Lung (tissue), 12 donors: ENCODE data around the gene HBM. TPM values are rescaled to one million over a fixed set of nuclear protein-coding genes. Genes with fewer than 3 reads are reported as not detected.

Experiments used
- ATAC-seq: fragments of 200-7000 bp; cut with Tn5 transposase; one replicate; pipeline ENCODE4 v1.9.1; 2020; ENCODE audit warnings: moderate number of reproducible peaks; ENCODE audit not compliant: insufficient read depth, low FRiP score
- DNase-seq, 3 donors: peaks; one replicate each; pipeline ENCODE4 v3.0.0-alpha.2; 2013 to 2017
- H3K27ac ChIP-seq, 2 donors: one replicate each; pipeline ENCODE4 v1.5.1; 2013; ENCODE audit warnings: mild to moderate bottlenecking in 2 of 2, moderate library complexity in 2 of 2, control low read depth in 1 of 2, inconsistent platforms in 1 of 2, low read depth in 1 of 2, low read length in 1 of 2
- H3K27me3 ChIP-seq, 3 donors: one replicate each; pipeline ENCODE4 v1.5.1; 2013; ENCODE audit warnings: low read length in 2 of 3; ENCODE audit not compliant: control insufficient read depth in 3 of 3, insufficient read depth in 3 of 3
- H3K36me3 ChIP-seq, 4 donors: one replicate each; pipeline ENCODE4 v1.5.1; 2013; ENCODE audit warnings: low read length in 4 of 4, mild to moderate bottlenecking in 1 of 4, moderate library complexity in 1 of 4; ENCODE audit not compliant: control insufficient read depth in 4 of 4, insufficient read depth in 4 of 4
- H3K4me1 ChIP-seq, 5 donors: one replicate each; pipeline ENCODE4 v1.5.1; 2013; ENCODE audit warnings: low read length in 5 of 5, mild to moderate bottlenecking in 2 of 5, moderate library complexity in 1 of 5; ENCODE audit not compliant: control insufficient read depth in 5 of 5, insufficient read depth in 5 of 5
- H3K4me3 ChIP-seq: one replicate; pipeline ENCODE4 v1.5.1; 2013; ENCODE audit warnings: mild to moderate bottlenecking, control low read depth, moderate library complexity
- H3K9ac ChIP-seq, 2 donors: one replicate each; pipeline ENCODE4 v1.5.1; 2013; ENCODE audit warnings: low read length in 2 of 2, control low read depth in 1 of 2; ENCODE audit not compliant: insufficient read depth in 1 of 2
- H3K9me3 ChIP-seq, 4 donors: one replicate each; pipeline ENCODE4 v1.5.1; 2013; ENCODE audit warnings: low read length in 3 of 4, mild to moderate bottlenecking in 1 of 4, moderate library complexity in 1 of 4; ENCODE audit not compliant: control insufficient read depth in 4 of 4, insufficient read depth in 3 of 4
- WGBS, 2 donors: extraction: QIAGEN DNeasy Blood & Tissue Kit; methylation state at CpG; one replicate each; pipeline ENCODE4 v1.1.7; 2013; 5-methylcytosine and 5-hydroxymethylcytosine counted together
- polyA plus RNA-seq, 2 donors: library from polyadenylated mRNA; stranded (reverse); fragments of 200-250 nt; gene quantifications; one replicate each; pipeline ENCODE4 v1.2.1, GENCODE V29; 2013
- total RNA-seq, 2 donors: library from RNA; depleted of rRNA in 1 of 2; stranded (reverse); fragments of >200 nt in 1 of 2; gene quantifications; one replicate each; pipeline ENCODE4 v1.2.1, GENCODE V29; 2014 to 2021
- TF ChIP-seq, protein P1 (sequence below): IDR thresholded peaks from 2 replicates; pipeline ENCODE4 v1.5.1; 2012; ENCODE audit warnings: mild to moderate bottlenecking; ENCODE audit errors: control extremely low read depth, extremely low read depth
- donor health status: control.
- donor health status: control.
- donor health status: Bipolar disorder and iron deficiency.
- donor health status: healthy.
- donor health status: DM: yes; HTN: yes; CAD: no.

Gene HBM
- total and polyA plus RNA-seq, 4 donors: 0.61 to 45.7 (median 0.73) TPM; not detected in 1

DNA sequence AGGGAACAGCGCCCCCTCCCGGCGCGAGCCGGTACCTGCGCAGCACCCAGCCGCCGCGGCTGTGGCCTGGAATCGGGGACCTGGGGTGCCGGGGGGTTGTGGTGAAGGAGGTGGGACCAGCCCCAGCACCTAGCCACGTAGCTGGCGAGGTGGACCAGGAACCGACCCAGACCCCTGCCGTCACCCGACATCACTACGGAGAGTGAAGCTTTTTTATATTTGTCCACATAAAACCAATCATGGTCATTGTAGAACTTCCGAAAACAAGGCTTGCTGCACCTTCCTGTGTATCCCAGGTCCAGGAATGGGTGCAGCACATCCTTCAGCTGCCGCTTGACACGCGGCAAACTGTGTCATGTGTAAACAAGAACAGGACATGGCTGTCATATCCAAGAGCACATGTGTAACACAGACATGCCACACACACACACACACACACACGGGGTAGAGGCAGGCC is 15.8 kb downstream of the HBM start:
- TF ChIP-seq, protein P1, sequence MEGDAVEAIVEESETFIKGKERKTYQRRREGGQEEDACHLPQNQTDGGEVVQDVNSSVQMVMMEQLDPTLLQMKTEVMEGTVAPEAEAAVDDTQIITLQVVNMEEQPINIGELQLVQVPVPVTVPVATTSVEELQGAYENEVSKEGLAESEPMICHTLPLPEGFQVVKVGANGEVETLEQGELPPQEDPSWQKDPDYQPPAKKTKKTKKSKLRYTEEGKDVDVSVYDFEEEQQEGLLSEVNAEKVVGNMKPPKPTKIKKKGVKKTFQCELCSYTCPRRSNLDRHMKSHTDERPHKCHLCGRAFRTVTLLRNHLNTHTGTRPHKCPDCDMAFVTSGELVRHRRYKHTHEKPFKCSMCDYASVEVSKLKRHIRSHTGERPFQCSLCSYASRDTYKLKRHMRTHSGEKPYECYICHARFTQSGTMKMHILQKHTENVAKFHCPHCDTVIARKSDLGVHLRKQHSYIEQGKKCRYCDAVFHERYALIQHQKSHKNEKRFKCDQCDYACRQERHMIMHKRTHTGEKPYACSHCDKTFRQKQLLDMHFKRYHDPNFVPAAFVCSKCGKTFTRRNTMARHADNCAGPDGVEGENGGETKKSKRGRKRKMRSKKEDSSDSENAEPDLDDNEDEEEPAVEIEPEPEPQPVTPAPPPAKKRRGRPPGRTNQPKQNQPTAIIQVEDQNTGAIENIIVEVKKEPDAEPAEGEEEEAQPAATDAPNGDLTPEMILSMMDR: peak; percentile 88
- no peak for DNase-seq
- no peaks in the 10 kb centered on the region for H3K36me3 ChIP-seq

DNA sequence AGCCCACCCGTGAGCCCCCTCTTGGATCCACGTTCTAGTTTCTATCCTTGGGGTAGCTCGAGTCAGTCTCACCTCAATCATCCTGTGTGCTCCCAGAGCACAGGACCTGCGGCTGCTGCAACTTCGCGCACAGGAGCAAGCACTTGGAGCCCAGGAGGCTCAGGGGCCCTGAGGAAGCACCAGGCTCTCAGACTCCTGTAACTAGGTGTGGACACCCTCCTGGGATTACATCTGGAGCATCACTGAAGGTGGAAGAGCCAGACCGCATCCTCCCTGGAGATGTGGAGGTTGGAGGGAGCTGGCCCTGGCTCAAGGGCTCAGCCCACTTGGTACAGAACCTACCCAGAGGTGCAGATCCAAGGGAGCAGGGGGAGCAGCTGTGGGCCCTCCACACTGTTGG is 17.2 kb downstream of the HBM start:
- Histone ChIP-seq H3K27me3 (peaks cover 0 to 18% (median 16%) of the 10 kb centered on the region in 3 donors), H3K27ac (no peak overlapping the region), H3K36me3 (peaks cover 2 to 8% (median 5%) of the 10 kb centered on the region in 4 donors), H3K9me3 (peaks cover 0 to 2% (median 0%) of the 10 kb centered on the region in 4 donors), H3K4me1 (peaks cover 0 to 14% (median 4%) of the 10 kb centered on the region in 5 donors), H3K4me3 (no peak overlapping the region), H3K9ac (no peak overlapping the region)
- ATAC-seq: no peak
- TF ChIP-seq, protein P1: no peak
- DNase-seq: no peak
- 74 to 87% methylated on average over 7 of the region's 7 CpGs for WGBS, 2 donors

More for the DNA sequence above, 15.8 kb downstream of the HBM start:
- peaks cover 0 to 28% (median 25%) of the 10 kb centered on the region in 3 donors for H3K27me3 ChIP-seq
- H3K4me3 ChIP-seq: no peak overlapping the region
- H3K9ac ChIP-seq: no peak overlapping the region
- H3K9me3 ChIP-seq: peaks cover 0 to 2% (median 0%) of the 10 kb centered on the region in 4 donors
- 8 to 9% methylated on average over 21 to 22 of the region's 22 CpGs for WGBS, 2 donors
- H3K27ac ChIP-seq: no peak overlapping the region
- H3K4me1 ChIP-seq: peaks cover 0 to 14% (median 4%) of the 10 kb centered on the region in 5 donors
- ATAC-seq: no peak

DNA sequence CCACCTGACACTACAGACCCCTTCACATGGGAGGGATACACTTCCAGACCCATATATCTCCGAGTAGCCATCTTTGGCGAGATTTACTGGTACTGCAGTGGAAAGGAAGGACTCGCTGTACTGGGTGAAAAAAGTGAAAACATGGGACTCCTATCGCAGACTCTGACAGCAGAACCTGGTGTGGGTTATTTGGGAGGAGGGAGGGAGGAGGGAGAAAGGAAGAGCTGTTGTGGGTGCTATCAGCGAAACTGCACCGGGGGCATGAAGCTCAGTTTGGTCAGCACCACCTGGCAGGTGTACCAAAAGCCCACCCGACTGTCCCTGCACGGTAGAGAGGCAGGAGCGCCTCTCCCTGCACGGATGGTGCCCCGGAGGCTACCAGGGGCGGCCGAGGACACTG is 19.4 kb downstream of the HBM start:
- Histone ChIP-seq H3K4me1 (peaks cover 0 to 11% (median 4%) of the 10 kb centered on the region in 5 donors), H3K36me3 (peaks cover 9 to 26% (median 21%) of the 10 kb centered on the region in 4 donors), H3K9ac (no peak overlapping the region), H3K9me3 (peaks cover 0 to 2% (median 0%) of the 10 kb centered on the region in 4 donors), H3K27me3 (no peaks in the 10 kb centered on the region), H3K27ac (no peak overlapping the region), H3K4me3 (no peak overlapping the region)
- TF ChIP-seq, protein P1: no peak
- ATAC-seq: no peak
- 88 to 92% methylated on average over 13 of the region's 13 CpGs for WGBS, 2 donors
- DNase-seq: no peak

DNA sequence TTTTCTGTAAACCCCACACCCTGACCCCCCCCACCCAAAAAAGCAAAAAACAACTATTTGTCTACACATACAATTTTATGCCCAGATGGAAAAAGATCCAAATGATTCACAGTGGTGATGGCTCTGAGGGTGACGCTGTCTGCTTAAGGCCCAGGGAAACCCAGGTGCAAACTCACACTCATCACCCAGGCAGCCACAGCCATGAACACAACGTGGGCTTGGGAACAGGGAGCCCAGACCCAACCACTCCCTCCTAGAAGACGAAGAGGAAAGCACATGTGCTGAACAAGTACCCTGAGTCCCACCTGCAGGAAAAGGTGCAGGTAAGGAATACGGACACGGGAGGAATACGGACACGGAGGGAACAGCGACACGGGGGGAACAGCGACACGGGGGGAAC is 19.9 kb downstream of the HBM start:
- Histone ChIP-seq H3K9ac (no peak overlapping the region), H3K36me3 (peaks cover 14 to 30% (median 21%) of the 10 kb centered on the region in 4 donors), H3K4me3 (no peak overlapping the region), H3K27me3 (no peaks in the 10 kb centered on the region), H3K9me3 (peaks cover 0 to 2% (median 0%) of the 10 kb centered on the region in 4 donors), H3K4me1 (peaks cover 0 to 6% (median 4%) of the 10 kb centered on the region in 5 donors), H3K27ac (no peak overlapping the region)
- WGBS, 2 donors: 84 to 90% methylated on average over 10 to 11 of the region's 11 CpGs
- no peak for ATAC-seq
- TF ChIP-seq, protein P1: no peak
- DNase-seq: no peak
